Measurements from ENCODE around the gene TMEM179.

TMEM179 gene

GRCh38 chr14:104598910-104599273, 5.7 kb downstream of the TMEM179 start:
- DNase-seq (ENCODE audit: low read depth in 3 of 3) = no peak

GRCh38 chr14:104598039-104598909, 6.3 kb downstream of the TMEM179 start:
- no peak for DNase-seq (ENCODE audit: low read depth in 3 of 3)

- DNase-seq (ENCODE audit: low read depth in 3 of 3) = no peak
Measured at GRCh38 chr14:104597576-104597975, 7.0 kb downstream of the TMEM179 start.

- no peak for DNase-seq (ENCODE audit: low read depth in 3 of 3)
Measured at GRCh38 chr14:104596927-104597351, 7.6 kb downstream of the TMEM179 start.

GRCh38 chr14:104596451-104596918, 8.1 kb downstream of the TMEM179 start:
- no peak for DNase-seq (ENCODE audit: low read depth in 3 of 3)

- DNase-seq (ENCODE audit: low read depth in 3 of 3) = no peak
Measured at GRCh38 chr14:104595911-104596450, 8.6 kb downstream of the TMEM179 start.

GRCh38 chr14:104595116-104595675, 9.4 kb downstream of the TMEM179 start:
- DNase-seq (ENCODE audit: low read depth in 3 of 3) = no peak

GRCh38 chr14:104594310-104595046, 10.1 kb downstream of the TMEM179 start:
- no peak for DNase-seq (ENCODE audit: low read depth in 3 of 3)

- no peak for DNase-seq (ENCODE audit: low read depth in 3 of 3)
Measured at GRCh38 chr14:104593710-104594136, 10.8 kb downstream of the TMEM179 start.

GRCh38 chr14:104593241-104593701, 11.3 kb downstream of the TMEM179 start:
- DNase-seq (ENCODE audit: low read depth in 3 of 3) = no peak

GRCh38 chr14:104592785-104593184, 11.8 kb downstream of the TMEM179 start:
- DNase-seq (ENCODE audit: low read depth in 3 of 3) = no peak

- no peak for DNase-seq (ENCODE audit: low read depth in 3 of 3)
Measured at GRCh38 chr14:104592292-104592672, 12.3 kb downstream of the TMEM179 start.

GRCh38 chr14:104591506-104592291, 12.9 kb downstream of the TMEM179 start:
- DNase-seq (ENCODE audit: low read depth in 3 of 3) = no peak

GRCh38 chr14:104591031-104591430, 13.5 kb downstream of the TMEM179 start:
- DNase-seq (ENCODE audit: low read depth in 3 of 3) = no peak

- no peak for DNase-seq (ENCODE audit: low read depth in 3 of 3)
Measured at GRCh38 chr14:104590240-104590965, 14.2 kb downstream of the TMEM179 start.

GRCh38 chr14:104589338-104590195, 15.0 kb downstream of the TMEM179 start:
- no peak for DNase-seq (ENCODE audit: low read depth in 3 of 3)

GRCh38 chr14:104588066-104588857, 16.3 kb downstream of the TMEM179 start:
- DNase-seq (ENCODE audit: low read depth in 3 of 3) = no peak

- no peak for DNase-seq (ENCODE audit: low read depth in 3 of 3)
Measured at GRCh38 chr14:104587641-104588040, 16.9 kb downstream of the TMEM179 start.

Data from stimulated activated CD4-positive, alpha-beta T cell treated with anti-CD3 and anti-CD28 coated beads, TNF-alpha, amount 100 ng/mL, for 48 hours (primary cell).